OCI-M2 (cell line): ENCODE results near the gene NCBP1.
"Not testable (repeated sequence)": the region's sequence is repeated elsewhere in the genome, so short reads cannot be mapped to it uniquely, and the experiment has no call there.

Experiments used
- DNase-seq: peaks from one replicate; lab custom pipeline; 2025; ENCODE audit not compliant: unreplicated experiment; lab: John Stamatoyannopoulos, UW

Gene NCBP1

GRCh38 chr9:97632985-97633858, at the start of gene NCBP1, which contains the start of gene TSTD2:
NCBP1 (plus strand) TSS chr9:97633821; CDS start chr9:97633882, 61 bp downstream.
TSTD2 (minus strand) TSS chr9:97633368; CDS start chr9:97627562, 5,806 bp downstream.
- peak; percentile 63 for DNase-seq

GRCh38 chr9:97584778-97585177, 48.8 kb upstream of the NCBP1 start:
- DNase-seq = not testable (repeated sequence)

GRCh38 chr9:97586909-97587308, 46.7 kb upstream of the NCBP1 start:
- DNase-seq = not testable (repeated sequence)

GRCh38 chr9:97591535-97591934, 42.1 kb upstream of the NCBP1 start:
- no peak for DNase-seq

GRCh38 chr9:97592126-97592525, 41.5 kb upstream of the NCBP1 start:
- no peak for DNase-seq

GRCh38 chr9:97593960-97594359, 39.7 kb upstream of the NCBP1 start:
- no peak for DNase-seq

GRCh38 chr9:97594381-97594921, 39.2 kb upstream of the NCBP1 start:
- DNase-seq = no peak

GRCh38 chr9:97596906-97597305, 36.7 kb upstream of the NCBP1 start:
- no peak for DNase-seq

- peak; percentile 6 for DNase-seq
These were observed 34.9 kb upstream of the NCBP1 start for GRCh38 chr9:97598461-97599288.

- no peak for DNase-seq
These were observed 34.2 kb upstream of the NCBP1 start for GRCh38 chr9:97599314-97599846.

GRCh38 chr9:97600531-97601227, 32.9 kb upstream of the NCBP1 start:
- DNase-seq = no peak

- DNase-seq = no peak
These were observed 32.3 kb upstream of the NCBP1 start for GRCh38 chr9:97601228-97601898.

- no peak for DNase-seq
These were observed 31.2 kb upstream of the NCBP1 start for GRCh38 chr9:97602430-97602829.

- DNase-seq = no peak
These were observed 28.5 kb upstream of the NCBP1 start for GRCh38 chr9:97604901-97605645.

GRCh38 chr9:97615439-97616072, 18.1 kb upstream of the NCBP1 start:
- DNase-seq = no peak

GRCh38 chr9:97617939-97618416, 15.6 kb upstream of the NCBP1 start:
- DNase-seq = no peak

GRCh38 chr9:97620063-97620462, 13.6 kb upstream of the NCBP1 start:
- DNase-seq = not testable (repeated sequence)

- not testable (repeated sequence) for DNase-seq
These were observed 11.1 kb upstream of the NCBP1 start for GRCh38 chr9:97622483-97622882.

- DNase-seq = no peak
These were observed 9.7 kb upstream of the NCBP1 start for GRCh38 chr9:97623946-97624345.
